NB4 (cell line): ENCODE data around the gene TMEM38A.
"Not testable (repeated sequence)": the region's sequence is repeated elsewhere in the genome, so short reads cannot be mapped to it uniquely, and the experiment has no call there.

Experiments
- POLR2A ChIP-seq: IDR thresholded peaks from 2 replicates; pipeline ENCODE4 v1.6.1; 2011; ENCODE audit warnings: mild to moderate bottlenecking; ENCODE audit not compliant: insufficient read length; ENCODE audit errors: extremely low read depth
- TF ChIP-seq, protein P1 (sequence below): IDR thresholded peaks from one replicate; pipeline ENCODE4 v1.5.1; 2012; ENCODE audit warnings: low read depth, low read length

DNA sequence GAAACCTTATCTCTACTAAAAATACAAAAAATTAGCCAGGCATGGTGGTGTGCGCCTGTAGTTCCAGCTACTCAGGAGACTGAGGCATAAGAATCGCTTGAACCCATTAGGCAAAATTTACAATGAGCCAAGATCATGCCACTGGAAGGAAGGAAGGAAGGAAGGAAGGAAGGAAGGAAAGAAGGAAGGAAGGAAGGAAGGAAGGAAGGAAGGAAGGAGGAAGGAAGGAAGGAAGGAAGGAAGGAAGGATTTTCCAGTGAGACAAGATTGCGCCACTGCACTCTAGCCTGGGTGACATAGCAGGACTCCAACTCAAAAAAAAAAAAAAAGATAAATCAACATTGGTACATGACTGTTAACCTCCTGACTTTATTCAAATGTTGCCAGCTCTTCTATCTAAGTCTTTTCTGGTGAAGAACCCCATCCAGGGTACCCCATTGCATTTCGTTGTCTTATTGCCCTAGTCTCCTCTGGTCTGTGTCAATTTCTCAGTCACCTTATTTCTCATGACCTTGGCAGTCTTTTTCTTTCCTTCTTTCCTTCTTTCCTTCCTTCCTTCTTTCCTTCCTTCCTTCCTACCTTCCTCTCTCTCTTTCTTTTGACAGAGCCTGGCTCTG is 74.8 kb downstream of the TMEM38A start:
- TF ChIP-seq, protein P1, sequence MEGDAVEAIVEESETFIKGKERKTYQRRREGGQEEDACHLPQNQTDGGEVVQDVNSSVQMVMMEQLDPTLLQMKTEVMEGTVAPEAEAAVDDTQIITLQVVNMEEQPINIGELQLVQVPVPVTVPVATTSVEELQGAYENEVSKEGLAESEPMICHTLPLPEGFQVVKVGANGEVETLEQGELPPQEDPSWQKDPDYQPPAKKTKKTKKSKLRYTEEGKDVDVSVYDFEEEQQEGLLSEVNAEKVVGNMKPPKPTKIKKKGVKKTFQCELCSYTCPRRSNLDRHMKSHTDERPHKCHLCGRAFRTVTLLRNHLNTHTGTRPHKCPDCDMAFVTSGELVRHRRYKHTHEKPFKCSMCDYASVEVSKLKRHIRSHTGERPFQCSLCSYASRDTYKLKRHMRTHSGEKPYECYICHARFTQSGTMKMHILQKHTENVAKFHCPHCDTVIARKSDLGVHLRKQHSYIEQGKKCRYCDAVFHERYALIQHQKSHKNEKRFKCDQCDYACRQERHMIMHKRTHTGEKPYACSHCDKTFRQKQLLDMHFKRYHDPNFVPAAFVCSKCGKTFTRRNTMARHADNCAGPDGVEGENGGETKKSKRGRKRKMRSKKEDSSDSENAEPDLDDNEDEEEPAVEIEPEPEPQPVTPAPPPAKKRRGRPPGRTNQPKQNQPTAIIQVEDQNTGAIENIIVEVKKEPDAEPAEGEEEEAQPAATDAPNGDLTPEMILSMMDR = not testable (repeated sequence)
- not testable (repeated sequence) for TF ChIP-seq POLR2A
